Naive thymus-derived CD8-positive, alpha-beta T cell (primary cell): ENCODE results near the gene GPS1. TPM values are rescaled to one million over a fixed set of nuclear protein-coding genes. Genes with fewer than 3 reads are reported as not detected.

Experiments
- ATAC-seq, 2 donors: fragments of 150-1000 bp; cut with Tn5 transposase in 1 of 2; sonication (Bioruptor Pico), chemical (Tn5 transposase) in 1 of 2; 1 replicate in 1 of 2; 2 replicates in 1 of 2; pipeline ENCODE4 v1.10.0; 2021; ENCODE audit warnings: mild to moderate bottlenecking in 2 of 2, moderate library complexity in 2 of 2
- POLR2A ChIA-PET: fragments of 350-600 bp; sonication (Branson Sonifier 250); formaldehyde crosslinking; loops from one replicate; lab custom pipeline; 2021; ENCODE audit warnings: antibody characterized with exemption; lab: Charles Lee
- DNase-seq, 10 donors: peaks; one replicate each; pipeline versions ENCODE4 v3.0.0 to v3.0.0-alpha.2; 2020 to 2022
- H3K27ac Mint-ChIP-seq, 10 donors: one replicate each; pipeline ENCODE4 v1.8.0; 2020 to 2022; ENCODE audit warnings: mild to moderate bottlenecking in 10 of 10, mixed read lengths in 10 of 10, moderate library complexity in 4 of 10, inconsistent platforms in 1 of 10
- H3K27me3 Mint-ChIP-seq, 5 donors: one replicate each; pipeline ENCODE4 v1.8.0; 2021 to 2022; ENCODE audit warnings: mixed read lengths in 5 of 5
- H3K36me3 Mint-ChIP-seq, 3 donors: one replicate each; pipeline ENCODE4 v1.8.0; 2020 to 2022; ENCODE audit warnings: mixed read lengths in 3 of 3, mild to moderate bottlenecking in 2 of 3, inconsistent platforms in 1 of 3
- H3K4me1 Mint-ChIP-seq, 4 donors: one replicate each; pipeline ENCODE4 v1.8.0; 2021 to 2022; ENCODE audit warnings: mixed read lengths in 4 of 4
- H3K4me3 Mint-ChIP-seq, 10 donors: one replicate each; pipeline ENCODE4 v1.8.0; 2020 to 2022; ENCODE audit warnings: mild to moderate bottlenecking in 10 of 10, mixed read lengths in 10 of 10, moderate library complexity in 6 of 10, inconsistent platforms in 1 of 10
- H3K9me3 Mint-ChIP-seq, 9 donors: one replicate each; pipeline ENCODE4 v1.8.0; 2020 to 2022; ENCODE audit warnings: mixed read lengths in 9 of 9, mild to moderate bottlenecking in 3 of 9, inconsistent platforms in 1 of 9, moderate library complexity in 1 of 9
- polyA plus RNA-seq, 3 donors: library from polyadenylated mRNA; unstranded; fragments of 300-500 nt; fragmentation: Illumina TruSeq; gene quantifications; one replicate each; pipeline ENCODE4 v1.2.3, GENCODE V29; 2021
- total RNA-seq, 8 experiments: library from RNA in 2 of 8; stranded (reverse) in 2 of 8; gene quantifications; one replicate each; pipeline ENCODE4 v1.2.3 and lab custom pipeline; 2021 to 2026

The GPS1 gene
- total and polyA plus RNA-seq, 5 experiments from 2014 or later = 88.2 to 140 (median 122) TPM

DNA sequence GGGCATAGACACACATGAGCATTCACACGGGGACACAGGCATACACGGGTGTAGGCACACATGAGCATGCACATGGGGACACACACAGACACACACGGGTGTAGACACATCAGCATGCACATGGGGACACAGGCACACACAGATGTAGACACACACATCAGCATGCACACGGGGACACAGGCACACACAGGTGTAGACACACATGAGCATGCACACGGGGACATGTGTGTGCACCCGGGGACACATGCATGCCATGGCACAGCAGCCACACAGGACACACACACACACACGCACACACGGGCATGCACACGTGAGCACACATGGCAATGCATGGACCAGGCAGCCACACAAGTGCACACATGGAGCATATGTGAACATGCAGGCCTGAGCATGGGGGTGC lies 9.0 kb upstream of the GPS1 start:
- POLR2A ChIA-PET = interaction anchor here (0.6 to 1.1 kb wide), 2 partner anchors 12 to 411 kb away, joined by 3 read pairs; no protein-coding TSS in a partner anchor
- DNase-seq (no peak), ATAC-seq (no peak)
- peak overlapping the region in 1 of 10 donors; percentile 65 for H3K27ac Mint-ChIP-seq
- peaks cover 0 to 7% (median 0%) of the 10 kb centered on the region in 3 donors for H3K36me3 Mint-ChIP-seq
- no peaks in the 10 kb centered on the region for H3K27me3 Mint-ChIP-seq
- no peaks in the 10 kb centered on the region for H3K9me3 Mint-ChIP-seq
- no peak overlapping the region for H3K4me3 Mint-ChIP-seq
- peaks cover 9 to 20% (median 13%) of the 10 kb centered on the region in 4 donors for H3K4me1 Mint-ChIP-seq

DNA sequence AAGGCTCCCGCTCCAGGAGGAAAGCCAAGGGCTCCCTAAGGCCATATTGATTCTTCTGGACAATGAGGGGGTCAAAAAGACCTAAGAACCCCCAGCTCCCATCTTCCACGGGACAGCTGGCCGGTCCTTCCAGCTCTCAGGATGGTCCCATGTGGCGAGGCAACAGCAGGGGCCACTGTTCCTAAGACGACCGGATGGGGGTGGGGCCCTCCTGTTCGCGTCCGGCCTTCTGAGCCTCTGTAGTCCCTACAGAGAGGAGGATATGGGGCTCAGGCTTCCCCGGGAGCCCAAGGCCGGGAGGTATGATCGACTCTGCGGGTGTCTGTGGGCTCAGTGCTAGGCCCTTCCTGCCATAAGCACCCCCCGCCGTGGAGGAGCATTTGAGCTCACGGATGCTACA lies 8.2 kb upstream of the GPS1 start:
- POLR2A ChIA-PET = interaction anchor here (0.6 to 1.1 kb wide), 2 partner anchors 13 to 412 kb away, joined by 3 read pairs; no protein-coding TSS in a partner anchor
- Mint-ChIP-seq H3K9me3 (no peaks in the 10 kb centered on the region), H3K4me3 (no peak overlapping the region), H3K27me3 (no peaks in the 10 kb centered on the region), H3K4me1 (peaks cover 4 to 14% (median 8%) of the 10 kb centered on the region in 4 donors), H3K27ac (no peak overlapping the region), H3K36me3 (peaks cover 0 to 8% (median 0%) of the 10 kb centered on the region in 3 donors)
- DNase-seq (no peak), ATAC-seq (no peak)

DNA sequence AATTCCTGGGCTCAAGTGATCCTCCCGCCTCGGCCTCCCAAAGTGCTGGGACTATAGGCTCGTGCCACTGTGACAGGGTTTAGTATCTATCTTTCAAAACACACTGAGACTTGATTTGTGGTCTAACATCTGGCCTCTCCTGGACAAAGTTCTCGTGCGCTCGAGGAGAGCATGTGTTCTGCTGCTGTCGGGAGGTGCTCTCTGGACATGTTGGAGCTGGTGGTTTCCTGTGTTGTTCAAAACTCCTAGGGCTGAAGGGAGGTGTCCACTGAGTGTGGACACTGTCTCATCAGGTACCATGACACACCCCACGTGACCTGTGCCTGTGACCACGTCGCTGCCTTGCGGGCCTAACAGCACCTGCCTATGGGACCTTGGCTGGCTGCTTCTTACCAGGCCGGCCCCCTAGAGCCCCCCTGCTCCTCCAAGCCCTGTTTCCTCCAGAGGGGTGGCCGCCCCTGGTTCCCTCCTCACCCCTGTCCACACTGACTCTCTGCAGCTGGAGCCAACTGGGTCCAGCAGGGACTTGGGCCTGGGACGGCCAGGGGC lies 5.7 kb upstream of the GPS1 start:
- Mint-ChIP-seq H3K4me1 (peaks cover 0 to 19% (median 10%) of the 10 kb centered on the region in 4 donors), H3K9me3 (no peaks in the 10 kb centered on the region), H3K27ac (peak overlapping the region in 1 of 10 donors; percentile 48), H3K4me3 (no peak overlapping the region), H3K27me3 (no peaks in the 10 kb centered on the region), H3K36me3 (peaks cover 0 to 10% (median 0%) of the 10 kb centered on the region in 3 donors)
- ATAC-seq (no peak), DNase-seq (no peak)
- POLR2A ChIA-PET = no interaction called here

DNA sequence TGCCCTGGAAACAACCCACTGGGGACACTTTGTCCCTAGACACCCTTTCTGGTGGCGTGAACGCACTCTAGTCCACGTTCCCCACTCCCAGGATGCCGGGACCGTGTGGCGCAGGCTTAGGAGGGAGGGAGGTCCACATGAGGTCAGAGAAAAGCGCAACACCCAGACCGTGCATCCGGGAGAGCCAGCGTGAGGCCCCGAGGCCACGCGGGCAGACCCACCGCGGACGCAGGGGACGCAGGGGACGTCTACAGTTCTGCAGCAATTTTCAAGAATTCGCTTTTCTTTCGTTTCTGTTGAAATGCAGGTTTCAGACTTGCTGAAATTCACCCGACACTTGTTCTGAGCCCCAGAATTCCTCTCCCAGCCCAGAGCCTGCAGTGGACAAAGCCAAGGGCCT lies 4.8 kb upstream of the GPS1 start:
- H3K27ac Mint-ChIP-seq = peak overlapping the region in 1 of 10 donors; percentile 86
- DNase-seq (no peak), ATAC-seq (no peak)
- H3K36me3 Mint-ChIP-seq = peaks cover 0 to 10% (median 0%) of the 10 kb centered on the region in 3 donors
- POLR2A ChIA-PET = no interaction called here
- no peaks in the 10 kb centered on the region for H3K27me3 Mint-ChIP-seq
- H3K4me3 Mint-ChIP-seq = peak overlapping the region in 1 of 10 donors; percentile 60
- H3K4me1 Mint-ChIP-seq = peaks cover 0 to 20% (median 10%) of the 10 kb centered on the region in 4 donors
- H3K9me3 Mint-ChIP-seq = no peaks in the 10 kb centered on the region

DNA sequence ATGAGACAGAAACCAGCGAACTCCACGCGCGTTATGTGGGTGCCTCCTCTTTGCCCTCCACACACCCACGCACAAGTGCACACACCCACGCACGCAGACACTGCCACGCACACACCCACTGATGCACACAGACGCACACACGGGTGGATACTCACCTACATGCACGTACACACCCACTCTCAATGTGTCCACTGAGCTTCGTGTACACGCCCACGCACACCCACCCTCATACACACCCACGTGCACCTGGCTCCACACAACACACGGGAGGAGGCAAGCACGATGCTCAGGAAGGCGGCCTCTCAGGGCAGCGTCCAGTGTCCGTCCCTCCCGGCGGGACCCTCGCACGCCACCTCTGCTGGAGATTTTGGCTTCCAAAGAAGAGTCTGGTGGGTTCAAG lies 4.3 kb upstream of the GPS1 start:
- Mint-ChIP-seq H3K27ac (peak overlapping the region in 3 of 10 donors; percentile 4 to 86 (median 37)), H3K27me3 (no peaks in the 10 kb centered on the region), H3K36me3 (peaks cover 0 to 10% (median 0%) of the 10 kb centered on the region in 3 donors), H3K9me3 (no peaks in the 10 kb centered on the region), H3K4me1 (peaks cover 0 to 20% (median 10%) of the 10 kb centered on the region in 4 donors), H3K4me3 (peak overlapping the region in 7 of 10 donors; percentile 3 to 68 (median 44))
- ATAC-seq (no peak), DNase-seq (no peak)
- POLR2A ChIA-PET = interaction anchor here (1.1 kb wide), 1 partner anchor 10 kb away, joined by 3 read pairs; the partner anchor contains the start of gene DCXR

DNA sequence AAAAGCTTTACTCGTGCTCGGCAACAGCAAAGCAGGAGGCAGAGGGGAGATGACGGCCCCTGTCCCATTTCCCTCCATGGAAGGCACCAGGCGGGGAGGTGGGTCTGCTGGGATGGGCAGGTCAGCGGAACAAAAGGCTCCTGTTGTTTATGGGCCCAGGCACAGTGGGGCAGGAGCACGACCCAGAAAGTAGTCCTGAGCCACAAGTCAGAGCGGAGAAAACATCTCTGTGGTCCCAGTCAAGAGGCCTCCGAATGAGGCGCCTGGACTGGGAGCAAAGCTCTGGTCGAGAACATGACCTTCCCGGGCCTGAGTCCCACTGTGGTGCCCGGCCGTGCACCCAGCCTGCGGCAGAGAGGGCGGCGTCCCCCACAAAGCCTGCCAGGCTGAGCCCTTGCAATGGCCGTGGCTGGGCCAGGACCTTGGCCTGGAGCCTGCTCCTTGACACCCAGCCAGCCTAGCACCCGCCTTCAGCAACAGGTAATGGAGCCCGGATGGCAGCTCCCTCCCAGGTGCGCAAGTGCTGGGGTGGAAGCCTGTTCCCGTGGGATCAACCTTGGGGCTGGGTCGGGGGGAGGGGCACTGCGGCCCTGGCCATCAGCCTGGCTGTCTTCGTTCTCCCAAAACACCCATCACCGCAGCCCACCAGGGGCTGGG lies 3.7 kb upstream of the GPS1 start:
- POLR2A ChIA-PET = interaction anchor here (0.6 to 1.1 kb wide), 2 partner anchors 10 to 415 kb away, joined by 3 to 5 read pairs; partner anchors contain the start of gene DCXR
- peaks cover 0 to 20% (median 15%) of the 10 kb centered on the region in 4 donors for H3K4me1 Mint-ChIP-seq
- H3K36me3 Mint-ChIP-seq = peaks cover 0 to 10% (median 0%) of the 10 kb centered on the region in 3 donors
- ATAC-seq (no peak), DNase-seq (peak in 1 of 10 donors; percentile 62)
- no peaks in the 10 kb centered on the region for H3K9me3 Mint-ChIP-seq
- H3K27me3 Mint-ChIP-seq = no peaks in the 10 kb centered on the region
- H3K4me3 Mint-ChIP-seq = peak overlapping the region in 5 of 10 donors; percentile 3 to 60 (median 44)
- H3K27ac Mint-ChIP-seq = peak overlapping the region in 1 of 10 donors; percentile 37

DNA sequence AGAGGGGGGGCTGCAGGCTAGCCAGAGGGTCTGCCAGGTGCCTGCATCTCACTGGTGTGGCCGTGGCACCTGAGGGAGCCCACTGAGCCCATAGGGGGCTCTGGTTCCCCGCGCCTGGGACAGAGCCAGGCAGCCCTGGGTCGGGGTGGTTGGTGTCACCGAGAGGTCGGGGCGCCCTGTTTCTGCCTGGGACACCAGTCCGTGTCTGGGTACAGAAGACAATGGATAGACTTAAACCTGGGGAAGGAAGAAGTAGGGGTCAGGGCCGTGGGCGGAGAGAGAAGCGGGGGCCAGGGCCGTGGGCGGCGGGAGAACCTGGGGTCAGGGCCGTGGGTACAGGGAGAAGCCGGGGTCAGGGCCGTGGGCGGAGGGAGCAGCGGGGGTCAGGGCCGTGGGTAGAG lies 3.1 kb upstream of the GPS1 start:
- peaks cover 0 to 24% (median 17%) of the 10 kb centered on the region in 4 donors for H3K4me1 Mint-ChIP-seq
- DNase-seq (no peak), ATAC-seq (no peak)
- H3K36me3 Mint-ChIP-seq = peaks cover 0 to 10% (median 0%) of the 10 kb centered on the region in 3 donors
- H3K27me3 Mint-ChIP-seq = no peaks in the 10 kb centered on the region
- H3K4me3 Mint-ChIP-seq = peak overlapping the region in 4 of 10 donors; percentile 45 to 73 (median 48)
- H3K9me3 Mint-ChIP-seq = no peaks in the 10 kb centered on the region
- POLR2A ChIA-PET = no interaction called here
- H3K27ac Mint-ChIP-seq = peak overlapping the region in 1 of 10 donors; percentile 11

DNA sequence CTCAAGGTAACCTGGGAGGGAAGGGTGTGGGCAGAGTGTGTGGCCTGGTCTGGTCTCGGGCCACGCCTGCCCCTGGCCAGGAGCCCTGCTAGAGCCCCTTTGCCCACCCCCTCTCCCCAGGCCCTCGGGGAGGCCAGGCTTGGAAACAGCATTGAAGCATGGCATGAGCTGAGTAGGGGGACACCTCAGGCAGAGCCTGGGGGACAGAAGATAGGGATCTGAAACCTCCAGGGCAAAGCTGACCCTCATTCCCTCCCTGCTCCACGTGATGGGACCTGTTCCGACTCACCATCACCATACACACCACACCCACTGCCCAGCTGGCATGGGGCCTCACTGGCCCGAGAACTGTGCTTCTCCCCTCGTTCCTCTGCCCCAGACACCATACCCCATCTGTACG lies 2.6 kb upstream of the GPS1 start:
- ATAC-seq (no peak), DNase-seq (no peak)
- Mint-ChIP-seq H3K4me1 (peaks cover 0 to 27% (median 17%) of the 10 kb centered on the region in 4 donors), H3K27ac (peak overlapping the region in 2 of 10 donors; percentile 22 to 75), H3K4me3 (peak overlapping the region in 4 of 10 donors; percentile 42 to 68 (median 48)), H3K27me3 (no peaks in the 10 kb centered on the region), H3K36me3 (peaks cover 0 to 10% (median 0%) of the 10 kb centered on the region in 3 donors), H3K9me3 (no peaks in the 10 kb centered on the region)
- POLR2A ChIA-PET = interaction anchor here (5.0 kb wide), 1 partner anchor 17 kb away, joined by 38 read pairs; the partner anchor contains the start of gene DUS1L

DNA sequence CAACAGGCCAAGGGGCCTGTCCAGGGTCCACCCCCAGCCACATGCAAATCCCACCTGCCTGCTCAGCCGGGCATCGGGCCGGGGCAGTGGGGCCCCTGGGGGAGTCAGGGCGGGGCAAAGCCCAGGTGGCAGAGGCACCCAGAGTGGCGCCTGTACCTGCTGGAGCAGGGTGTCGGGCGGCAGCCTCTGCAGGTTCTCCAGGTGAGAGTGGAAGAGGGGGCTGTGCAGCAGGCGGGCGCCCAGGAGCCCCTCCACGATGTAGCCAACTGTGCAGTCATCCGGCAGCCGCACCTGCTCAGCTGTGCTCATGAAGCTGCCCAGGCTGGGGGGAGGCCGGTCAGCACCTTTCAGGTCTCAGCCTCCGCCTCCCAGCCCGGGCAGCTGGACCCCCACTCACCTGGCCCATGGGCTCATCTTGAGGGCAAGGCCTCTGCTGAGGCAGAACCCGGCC lies 2.2 kb upstream of the GPS1 start:
- DNase-seq = peak in 1 of 10 donors; percentile 58
- H3K4me3 Mint-ChIP-seq = peak overlapping the region in 2 of 10 donors; percentile 42 to 68
- POLR2A ChIA-PET = interaction anchor here (0.7 to 5.0 kb wide), 6 partner anchors 11 to 243 kb away, joined by 3 to 38 read pairs (median 6); partner anchors contain the start of genes DCXR and DUS1L
- H3K4me1 Mint-ChIP-seq = peaks cover 0 to 27% (median 17%) of the 10 kb centered on the region in 4 donors
- no peak for ATAC-seq
- peak overlapping the region in 2 of 10 donors; percentile 53 to 75 for H3K27ac Mint-ChIP-seq
- peaks cover 0 to 10% (median 0%) of the 10 kb centered on the region in 3 donors for H3K36me3 Mint-ChIP-seq
- H3K9me3 Mint-ChIP-seq = no peaks in the 10 kb centered on the region
- H3K27me3 Mint-ChIP-seq = no peaks in the 10 kb centered on the region

DNA sequence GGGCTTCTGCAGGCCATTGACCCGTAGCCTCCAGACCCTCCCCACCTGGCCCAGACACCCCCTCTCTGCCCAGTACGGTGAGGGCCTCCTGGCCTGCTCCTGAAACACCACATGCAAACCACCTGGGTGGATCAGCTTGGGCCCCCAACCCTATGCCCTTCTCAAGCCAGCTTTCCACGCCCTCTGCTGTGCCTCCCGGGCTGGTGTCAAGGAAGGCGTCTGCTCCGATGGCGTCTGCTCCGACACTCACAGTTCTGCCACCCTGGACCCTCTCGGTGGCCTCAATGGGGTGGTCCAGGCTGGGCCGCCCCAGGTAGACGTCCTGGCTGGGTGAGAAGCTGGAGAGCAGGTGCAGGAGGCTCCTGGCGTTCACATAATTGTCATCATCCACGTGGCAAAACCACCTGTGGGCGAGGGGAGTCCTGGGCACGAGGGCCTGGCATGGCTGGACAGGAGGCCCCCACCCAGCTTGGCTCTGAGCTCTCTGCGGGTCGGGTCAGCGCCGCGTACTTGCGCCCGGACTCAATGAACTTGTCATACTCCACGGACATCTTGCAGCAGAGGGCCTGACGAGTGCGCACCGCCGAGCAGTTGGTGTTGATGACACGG lies 1.4 kb upstream of the GPS1 start:
- Mint-ChIP-seq H3K4me3 (peak overlapping the region; percentile 78 to 91 (median 83)), H3K4me1 (peaks cover 0 to 33% (median 17%) of the 10 kb centered on the region in 4 donors), H3K36me3 (peaks cover 0 to 10% (median 0%) of the 10 kb centered on the region in 3 donors), H3K27ac (peak overlapping the region in 5 of 10 donors; percentile 13 to 87 (median 38)), H3K27me3 (no peaks in the 10 kb centered on the region), H3K9me3 (no peaks in the 10 kb centered on the region)
- DNase-seq (peak in 1 of 10 donors; percentile 44), ATAC-seq (no peak)
- POLR2A ChIA-PET = interaction anchor here (0.7 to 5.0 kb wide), 6 partner anchors 12 to 243 kb away, joined by 3 to 38 read pairs (median 6); partner anchors contain the start of genes DCXR and DUS1L

DNA sequence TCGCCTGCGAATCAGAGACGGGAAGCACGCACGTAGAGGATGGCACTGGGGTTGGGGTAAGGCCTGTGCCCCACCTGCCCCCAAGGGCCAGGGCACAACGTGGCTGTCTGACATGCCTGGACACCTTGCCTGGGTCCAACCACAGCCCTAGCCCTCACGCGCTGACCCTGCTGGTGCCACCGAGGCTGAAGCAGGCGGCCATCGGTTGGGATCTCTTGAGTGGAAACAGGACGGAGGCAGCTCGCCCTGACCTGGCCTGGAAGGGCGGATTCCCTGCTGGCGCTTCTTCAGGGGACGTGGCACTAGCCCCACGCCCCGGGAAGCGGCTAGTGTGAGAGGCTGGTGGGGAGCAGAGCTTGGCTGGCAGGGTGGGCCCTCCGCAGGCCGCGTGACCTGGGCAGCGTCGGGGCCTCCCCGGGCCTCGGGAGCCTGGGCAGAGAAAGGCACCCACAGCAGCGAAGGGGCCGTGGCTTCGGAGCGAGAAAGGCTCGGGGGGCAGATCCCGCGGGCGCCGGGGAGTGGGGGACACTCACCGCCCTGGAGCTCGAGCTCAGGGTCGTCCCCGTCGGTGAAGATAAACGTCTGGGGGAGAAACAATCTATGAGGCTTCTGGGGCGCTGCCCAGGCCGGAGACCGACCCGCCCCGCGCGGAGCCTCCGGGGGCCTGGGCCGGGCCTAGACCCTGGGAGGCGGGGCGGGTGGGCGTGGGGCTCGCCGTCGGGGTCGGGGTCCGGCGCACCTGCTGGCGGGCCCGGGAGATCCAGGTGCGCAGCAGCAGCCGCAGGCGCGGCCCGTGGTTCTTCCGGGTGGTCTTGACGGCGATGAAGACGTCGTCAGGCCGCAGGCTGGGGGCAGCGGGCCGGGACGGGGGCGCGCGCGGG lies 697 bp upstream of the GPS1 start:
- Mint-ChIP-seq H3K4me3 (peak overlapping the region; percentile 78 to 91 (median 83)), H3K27me3 (no peaks in the 10 kb centered on the region), H3K9me3 (no peaks in the 10 kb centered on the region), H3K4me1 (peaks cover 0 to 34% (median 17%) of the 10 kb centered on the region in 4 donors), H3K36me3 (peaks cover 0 to 11% (median 0%) of the 10 kb centered on the region in 3 donors), H3K27ac (peak overlapping the region in 9 of 10 donors; percentile 48 to 89 (median 75))
- DNase-seq (peak in 1 of 10 donors; percentile 60), ATAC-seq (peak; percentile 28)
- POLR2A ChIA-PET = interaction anchor here (0.6 to 5.0 kb wide), 8 partner anchors 10 to 444 kb away, joined by 3 to 38 read pairs (median 4); partner anchors contain the start of genes DCXR and DUS1L
